Breast epithelium (tissue), 4 donors: ENCODE results near the gene MFN2. TPM values are rescaled to one million over a fixed set of nuclear protein-coding genes. Genes with fewer than 3 reads are reported as not detected.

ENCODE experiments used
- DNase-seq, 2 donors: peaks; one replicate each; pipeline ENCODE4 v3.0.0-alpha.2; 2019; ENCODE audit warnings: low spot score in 2 of 2
- H3K27ac ChIP-seq, 2 donors: fragments of 200-600 bp; sonication (generic) in 1 of 2; one replicate each; pipeline ENCODE4 v1.5.1; 2016 to 2019; ENCODE audit warnings: mild to moderate bottlenecking in 1 of 2
- H3K27me3 ChIP-seq, 2 donors: fragments of 200-600 bp; sonication (generic) in 1 of 2; one replicate each; pipeline versions ENCODE4 v1.5.1 to v1.6.0; 2017 to 2019; ENCODE audit warnings: control low read depth in 1 of 2, mild to moderate bottlenecking in 1 of 2
- H3K36me3 ChIP-seq: fragments of 200-600 bp; one replicate; pipeline ENCODE4 v1.5.1; 2019
- H3K4me1 ChIP-seq, 2 donors: fragments of 200-600 bp; sonication (generic); one replicate each; pipeline ENCODE4 v1.5.1; 2016 to 2019; ENCODE audit warnings: control low read depth in 1 of 2
- H3K4me3 ChIP-seq, 3 donors: fragments of 200-600 bp; sonication (generic); 1 replicate in 2 of 3; 2 replicates in 1 of 3; pipeline ENCODE4 v1.5.1; 2016 to 2019; ENCODE audit warnings: mild to moderate bottlenecking in 3 of 3, moderate library complexity in 2 of 3
- H3K9me3 ChIP-seq, 2 donors: fragments of 200-600 bp; sonication (generic) in 1 of 2; one replicate each; pipeline ENCODE4 v1.5.1; 2016 to 2019; ENCODE audit warnings: control low read depth in 1 of 2
- POLR2A ChIP-seq: fragments of 450-650 bp; IDR thresholded peaks from one replicate; pipeline ENCODE4 v1.6.1; 2016; ENCODE audit warnings: antibody characterized with exemption, mild to moderate bottlenecking, moderate library complexity
- POLR2AphosphoS5 ChIP-seq, 3 donors: sonication (generic); formaldehyde crosslinking; IDR thresholded peaks; one replicate each; pipeline ENCODE4 v1.6.1; 2017; ENCODE audit warnings: antibody characterized with exemption in 3 of 3
- intact Hi-C: fragments of 100-400 bp; cut with DNase I; formaldehyde crosslinking; loops from one replicate; pipeline ENCODE4 v1.15.1; 2023; ENCODE audit warnings: low total_unique reads
- total RNA-seq, 3 donors: library from RNA; depleted of rRNA; stranded (reverse); fragments of >200 nt; gene quantifications; one replicate each; pipeline ENCODE4 v1.1.0, GENCODE V29; 2016
- TF ChIP-seq, protein P1 (sequence below), 3 donors: fragments of 450-650 bp; IDR thresholded peaks; one replicate each; pipeline ENCODE4 v1.5.1; 2016 to 2017; ENCODE audit warnings: antibody characterized with exemption in 3 of 3, mild to moderate bottlenecking in 3 of 3, moderate library complexity in 3 of 3

The MFN2 gene
- total RNA-seq, 3 donors from 2014 or later = 51.4 to 64.9 (median 62.1) TPM

DNA sequence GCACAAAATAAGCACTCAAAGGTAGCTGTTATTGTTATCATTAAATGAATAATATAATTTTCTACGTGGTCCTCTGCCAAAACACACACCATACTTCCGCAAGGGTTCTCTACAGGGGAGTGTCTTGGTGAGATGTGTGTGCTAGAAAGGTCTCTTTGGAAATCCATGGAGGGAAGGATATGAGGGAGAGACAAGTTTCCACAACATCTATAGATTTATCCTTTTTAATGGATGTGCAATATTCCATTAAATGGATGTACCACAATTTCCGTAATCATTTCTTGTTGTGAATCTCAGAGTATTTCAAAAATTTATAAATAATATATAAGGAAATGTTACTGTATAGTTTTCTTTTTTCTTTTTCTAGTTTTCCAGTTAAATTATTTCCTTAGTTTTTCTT lies 80.3 kb downstream of the MFN2 start:
- Histone ChIP-seq H3K4me1 (peaks cover 0 to 7% of the 10 kb centered on the region in 2 donors), H3K27ac (no peak overlapping the region)

More for the DNA sequence above, 80.3 kb downstream of the MFN2 start:
- Histone ChIP-seq H3K9me3 (no peaks in the 10 kb centered on the region), H3K4me3 (no peak overlapping the region), H3K36me3 (no peaks in the 10 kb centered on the region), H3K27me3 (peaks cover 3 to 19% of the 10 kb centered on the region in 2 donors)
- intact Hi-C loops = no loop called here
- DNase-seq = no peak
- no peak for TF ChIP-seq POLR2A
- TF ChIP-seq POLR2AphosphoS5 (IDR thresholded peaks at IDR 0.05) = no peak
- TF ChIP-seq, protein P1, sequence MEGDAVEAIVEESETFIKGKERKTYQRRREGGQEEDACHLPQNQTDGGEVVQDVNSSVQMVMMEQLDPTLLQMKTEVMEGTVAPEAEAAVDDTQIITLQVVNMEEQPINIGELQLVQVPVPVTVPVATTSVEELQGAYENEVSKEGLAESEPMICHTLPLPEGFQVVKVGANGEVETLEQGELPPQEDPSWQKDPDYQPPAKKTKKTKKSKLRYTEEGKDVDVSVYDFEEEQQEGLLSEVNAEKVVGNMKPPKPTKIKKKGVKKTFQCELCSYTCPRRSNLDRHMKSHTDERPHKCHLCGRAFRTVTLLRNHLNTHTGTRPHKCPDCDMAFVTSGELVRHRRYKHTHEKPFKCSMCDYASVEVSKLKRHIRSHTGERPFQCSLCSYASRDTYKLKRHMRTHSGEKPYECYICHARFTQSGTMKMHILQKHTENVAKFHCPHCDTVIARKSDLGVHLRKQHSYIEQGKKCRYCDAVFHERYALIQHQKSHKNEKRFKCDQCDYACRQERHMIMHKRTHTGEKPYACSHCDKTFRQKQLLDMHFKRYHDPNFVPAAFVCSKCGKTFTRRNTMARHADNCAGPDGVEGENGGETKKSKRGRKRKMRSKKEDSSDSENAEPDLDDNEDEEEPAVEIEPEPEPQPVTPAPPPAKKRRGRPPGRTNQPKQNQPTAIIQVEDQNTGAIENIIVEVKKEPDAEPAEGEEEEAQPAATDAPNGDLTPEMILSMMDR (IDR thresholded peaks at IDR 0.05) = no peak

Other genes with a start within 250 kb of the MFN2 start
- 10 to 100 TPM; 61.9 to 74.7 (median 66.4) TPM for gene AGTRAP, start 244.3 kb upstream of the MFN2 start, total RNA-seq
- gene C1orf167, start 218.3 kb upstream of the MFN2 start, total RNA-seq = 1 to 10 TPM in 1 of 3 donors, not detected in 2; 1.3 TPM
- gene MTHFR, start 174.5 kb upstream of the MFN2 start, total RNA-seq = 10 to 100 TPM; 24.6 to 42.0 (median 30.0) TPM
- gene CLCN6, start 174.3 kb upstream of the MFN2 start, total RNA-seq = 10 to 100 TPM; 14.6 to 21.1 (median 16.7) TPM
- under 1 TPM in 1 of 3 donors, not detected in 2; 0.66 TPM for gene NPPA, start 132.7 kb upstream of the MFN2 start, total RNA-seq
- gene NPPB, start 121.5 kb upstream of the MFN2 start, total RNA-seq = not detected
- 10 to 100 TPM; 40.3 to 62.7 (median 51.4) TPM for gene KIAA2013, start 54.0 kb upstream of the MFN2 start, total RNA-seq
- gene PLOD1, start 45.7 kb upstream of the MFN2 start, total RNA-seq = 10 to 100 TPM; 45.9 to 86.1 (median 57.5) TPM
- 10 to 100 TPM; 29.0 to 34.4 (median 33.8) TPM for gene MIIP, start 39.1 kb downstream of the MFN2 start, total RNA-seq
- 1 to 10 TPM in 2 of 3 donors, under 1 TPM in 1; 0.88 to 2.3 (median 1.6) TPM for gene TNFRSF8, start 82.9 kb downstream of the MFN2 start, total RNA-seq
- 10 to 100 TPM; 25.0 to 48.8 (median 35.1) TPM for gene TNFRSF1B, start 186.5 kb downstream of the MFN2 start, total RNA-seq
- 100 to 1,000 TPM in 1 of 3 donors, 10 to 100 TPM in 2; 73.9 to 115 (median 96.4) TPM for gene VPS13D, start 249.6 kb downstream of the MFN2 start, total RNA-seq